Ovary (tissue), 10 donors: ENCODE results near the gene GGTA1. TPM values are rescaled to one million over a fixed set of nuclear protein-coding genes. Genes with fewer than 3 reads are reported as not detected.
A peak's percentile ranks its signal among the peaks of the same experiment; 100 is the strongest.

Source experiments
- DNase-seq, 5 donors: peaks; one replicate each; pipeline ENCODE4 v3.0.0-alpha.2; 2019 to 2020
- H3K27ac ChIP-seq, 2 donors: fragments of 200-600 bp; one replicate each; pipeline versions ENCODE4 v1.5.1 to v1.8.0; 2019 to 2022
- H3K27me3 ChIP-seq: fragments of 200-600 bp; one replicate; pipeline ENCODE4 v1.8.0; 2022
- H3K36me3 ChIP-seq: fragments of 200-600 bp; sonication (generic); one replicate; pipeline ENCODE4 v1.5.1; 2019
- H3K4me1 ChIP-seq: one replicate; pipeline ENCODE4 v1.8.1; 2013; ENCODE audit warnings: mild to moderate bottlenecking, moderate library complexity; ENCODE audit not compliant: insufficient read depth
- H3K4me3 ChIP-seq: fragments of 200-600 bp; sonication (generic); one replicate; pipeline ENCODE4 v1.5.1; 2017
- H3K9me3 ChIP-seq, 2 donors: fragments of 200-600 bp in 1 of 2; sonication (generic) in 1 of 2; one replicate each; pipeline versions ENCODE4 v1.5.1 to v1.8.1; 2013 to 2019; ENCODE audit warnings: mild to moderate bottlenecking in 1 of 2, moderate library complexity in 1 of 2
- CTCF ChIP-seq, 3 donors: fragments of 450-650 bp in 2 of 3; fragments of 200-600 bp in 1 of 3; IDR thresholded peaks; one replicate each; pipeline versions ENCODE4 v1.5.1 to v1.8.0; 2016 to 2022; ENCODE audit warnings: antibody characterized with exemption in 3 of 3, mild to moderate bottlenecking in 1 of 3
- EP300 ChIP-seq: sonication (generic); formaldehyde crosslinking; IDR thresholded peaks from one replicate; pipeline ENCODE4 v1.6.1; 2017; ENCODE audit warnings: antibody characterized with exemption
- POLR2A ChIP-seq: fragments of 450-650 bp; IDR thresholded peaks from one replicate; pipeline ENCODE4 v1.6.1; 2017; ENCODE audit warnings: antibody characterized with exemption, mild to moderate bottlenecking, moderate library complexity
- WGBS, 3 donors: extraction: QIAGEN DNeasy Blood & Tissue Kit in 1 of 3; methylation state at CpG; one replicate each; pipeline versions ENCODE4 v1.1.5 to v1.1.7; 2013 to 2017; 5-methylcytosine and 5-hydroxymethylcytosine counted together
- intact Hi-C, 4 donors: fragments of 100-400 bp; cut with DNase I; formaldehyde crosslinking; loops; one replicate each; pipeline versions ENCODE4 v1.11.0 to v1.15.1; 2022 to 2023
- long read RNA-seq, 3 donors: library from polyadenylated mRNA in 2 of 3; unstranded in 2 of 3; transcript quantifications; one replicate each; pipeline ENCODE4 v2.0.0 and lab custom pipeline, GENCODE V29; 2021 to 2026
- polyA plus RNA-seq, 2 donors: library from polyadenylated mRNA; stranded (reverse); fragments of 200-250 nt in 1 of 2; fragments of 350-450 nt in 1 of 2; fragmentation: Illumina TruSeq in 1 of 2; extraction: RNeasy Lipid Tissue Mini Kit (QIAGEN cat#74804) in 1 of 2; gene quantifications; one replicate each; pipeline ENCODE4 v1.2.3, GENCODE V29; 2013 to 2014
- total RNA-seq, 7 donors: library from RNA; depleted of rRNA in 2 of 7; stranded (reverse); fragments of >200 nt in 2 of 7; fragmentation: NEBNext Ultra II Directional in 3 of 7; extraction: Animal tissue kit (Norgen Biotek cat#: 25700) in 3 of 7; gene quantifications; one replicate each; pipeline versions ENCODE4 v1.1.0 to v1.2.4, GENCODE V29; 2016 to 2023
- donor health status: DM: no; HTN: no; CAD: no; lungs with moderate emphysema.
- donor health status: DM: no; HTN: no; CAD: no.
- donor health status: Bipolar disorder and iron deficiency.
- donor health status: DM: yes; HTN: yes; CAD: no.
- donor health status: DM: no; HTN: no; CAD: no.
- donor health status: DM: yes; HTN: yes; CAD: no.

The GGTA1 gene
- total RNA-seq (1 to 10 TPM in 6 of 7 donors, under 1 TPM in 1; 0.38 to 3.2 (median 2.2) TPM), polyA plus RNA-seq (10 to 100 TPM in 1 of 2 donors, 1 to 10 TPM in 1; 3.7 to 33.1 TPM)
- long read RNA-seq, donor 1 = 0 reads
- long read RNA-seq, donor 2, partial matches to known transcripts = 0 of 1 reads
- long read RNA-seq, donor 2, other reads (novel, unspliced or antisense) = 0 of 1 reads
- long read RNA-seq, donor 3, partial matches to known transcripts = 0 of 4 reads
- long read RNA-seq, donor 3, other reads (novel, unspliced or antisense) = 2 of 4 reads

- H3K4me1 ChIP-seq = no peaks in the 10 kb centered on the region
- WGBS, 3 donors = 0% methylated on average over 24 to 72 of the region's 72 CpGs
These were observed at the start of gene GGTA1 for GRCh38 chr9:121499427-121500164. Gene GGTA1, minus strand, starts transcription at chr9:121499844. Its CDS starts 31,922 bp downstream, at chr9:121467922.

GRCh38 chr9:121548666-121549065 lies 49.0 kb upstream of the GGTA1 start:
- no peak overlapping the region for H3K4me3 ChIP-seq
- 82 to 89% (median 87%) methylated on average over 2 of the region's 2 CpGs for WGBS, 3 donors
- H3K36me3 ChIP-seq = no peaks in the 10 kb centered on the region
- H3K27ac ChIP-seq = no peak overlapping the region
- no peaks in the 10 kb centered on the region for H3K9me3 ChIP-seq
- TF ChIP-seq POLR2A (no peak), CTCF (IDR thresholded peaks at IDR 0.05) (no peak)
- DNase-seq = no peak
- no peaks in the 10 kb centered on the region for H3K4me1 ChIP-seq
- no peaks in the 10 kb centered on the region for H3K27me3 ChIP-seq
- intact Hi-C loops = loop anchor here (5.0 to 10.0 kb wide), 6 partner anchors 134 to 469 kb away; no protein-coding TSS in a partner anchor

More at GRCh38 chr9:121499427-121500164, at the start of gene GGTA1:
- no peaks in the 10 kb centered on the region for H3K27me3 ChIP-seq
- peak; percentile 33 to 73 (median 58) for DNase-seq
- TF ChIP-seq EP300 (no peak), POLR2A (no peak), CTCF (IDR thresholded peaks at IDR 0.05) (no peak)
- H3K36me3 ChIP-seq = no peaks in the 10 kb centered on the region
- intact Hi-C loops = no loop called here
- H3K9me3 ChIP-seq = no peaks in the 10 kb centered on the region
- peak within 1 kb of the TSS; percentile 48 for H3K4me3 ChIP-seq
- H3K27ac ChIP-seq = peak within 1 kb of the TSS in 1 of 2 donors; percentile 35

GRCh38 chr9:121545875-121546423 lies 46.3 kb upstream of the GGTA1 start:
- no peak overlapping the region for H3K27ac ChIP-seq
- no peak overlapping the region for H3K4me3 ChIP-seq
- peak; percentile 93 to 96 (median 95) for DNase-seq
- H3K4me1 ChIP-seq = no peaks in the 10 kb centered on the region
- no peaks in the 10 kb centered on the region for H3K9me3 ChIP-seq
- H3K27me3 ChIP-seq = no peaks in the 10 kb centered on the region
- no peak for TF ChIP-seq POLR2A
- TF ChIP-seq CTCF (IDR thresholded peaks at IDR 0.05) = peak; percentile 93 to 97 (median 95)
- H3K36me3 ChIP-seq = no peaks in the 10 kb centered on the region
- 2 to 3% (median 3%) methylated on average over 13 to 27 of the region's 27 CpGs for WGBS, 3 donors
- intact Hi-C loops = loop anchor here (5.0 to 10.0 kb wide), 6 partner anchors 136 to 471 kb away; no protein-coding TSS in a partner anchor

GRCh38 chr9:121545150-121545874 lies 45.7 kb upstream of the GGTA1 start:
- 34 to 37% (median 36%) methylated on average over 28 to 33 of the region's 33 CpGs for WGBS, 3 donors
- no peaks in the 10 kb centered on the region for H3K4me1 ChIP-seq
- H3K4me3 ChIP-seq = no peak overlapping the region
- H3K36me3 ChIP-seq = no peaks in the 10 kb centered on the region
- no peak for DNase-seq
- H3K27ac ChIP-seq = no peak overlapping the region
- H3K9me3 ChIP-seq = no peaks in the 10 kb centered on the region
- TF ChIP-seq EP300 (no peak), CTCF (IDR thresholded peaks at IDR 0.05) (no peak), POLR2A (no peak)
- intact Hi-C loops = loop anchor here (5.0 to 10.0 kb wide), 6 partner anchors 137 to 472 kb away; no protein-coding TSS in a partner anchor
- H3K27me3 ChIP-seq = no peaks in the 10 kb centered on the region
